GM12878 (cell line): ENCODE data around the gene CNTNAP2. TPM values are rescaled to one million over a fixed set of nuclear protein-coding genes. Genes with fewer than 3 reads are reported as not detected.

Source experiments
- ASH2L ChIP-seq: fragments of 300-600, 200-600 bp; sonication (generic); IDR thresholded peaks from 2 replicates; pipeline ENCODE4 v1.6.1; 2017; ENCODE audit warnings: low read depth, mild to moderate bottlenecking, borderline replicate concordance
- ATF7 ChIP-seq: fragments of 450-650 bp; IDR thresholded peaks from 2 replicates; pipeline ENCODE4 v1.6.1; 2016; ENCODE audit warnings: low read depth, mild to moderate bottlenecking
- CBX3 ChIP-seq: fragments of 200-600 bp; sonication (generic); IDR thresholded peaks from 2 replicates; pipeline ENCODE4 v1.6.1; 2016; ENCODE audit warnings: low read depth, borderline replicate concordance
- CREM ChIP-seq: IDR thresholded peaks from 2 replicates; pipeline ENCODE4 v1.6.1; 2014; ENCODE audit warnings: antibody characterized with exemption, low read depth
- EP300 ChIP-seq, 2 experiments: fragments of 150-350 bp in 1 of 2; IDR thresholded peaks; 2 replicates each; pipeline ENCODE4 v1.6.1; 2011 to 2012; ENCODE audit warnings: low read depth in 2 of 2, low read length in 2 of 2, borderline replicate concordance in 1 of 2, improper control_type of control experiment in 1 of 2, inconsistent platforms in 1 of 2; ENCODE audit not compliant: control insufficient read depth in 1 of 2
- ETV6 ChIP-seq, 2 experiments: fragments of 450-650 bp in 1 of 2; IDR thresholded peaks in 1 of 2; conservative IDR thresholded peaks in 1 of 2; 2 replicates each; pipeline ENCODE4 v1.6.1; 2014; ENCODE audit warnings: antibody characterized with exemption in 1 of 2, borderline replicate concordance in 1 of 2, low read depth in 1 of 2, mild to moderate bottlenecking in 1 of 2, moderate library complexity in 1 of 2
- EZH2 ChIP-seq: IDR thresholded peaks from 2 replicates; pipeline ENCODE4 v1.6.1; 2012; ENCODE audit warnings: low read depth, mild to moderate bottlenecking, control low read depth, inconsistent platforms, low read length, borderline replicate concordance; ENCODE audit not compliant: control insufficient read depth
- HCFC1 ChIP-seq: fragments of 150-350 bp; IDR thresholded peaks from 2 replicates; pipeline ENCODE4 v1.6.1; 2014; ENCODE audit warnings: low read length
- IKZF2 ChIP-seq, 2 experiments: fragments of 450-650 bp; IDR thresholded peaks; 2 replicates each; pipeline ENCODE4 v1.6.1; 2017; ENCODE audit warnings: mild to moderate bottlenecking in 2 of 2, moderate library complexity in 2 of 2
- KLF5 ChIP-seq: fragments of 450-650 bp; IDR thresholded peaks from 2 replicates; pipeline ENCODE4 v1.6.1; 2014; ENCODE audit warnings: mild to moderate bottlenecking; ENCODE audit not compliant: partially characterized antibody
- MEF2B ChIP-seq: fragments of 450-650 bp; IDR thresholded peaks from 2 replicates; pipeline ENCODE4 v1.6.1; 2018; ENCODE audit warnings: mild to moderate bottlenecking, moderate library complexity; ENCODE audit not compliant: partially characterized antibody, poor library complexity, severe bottlenecking
- MYB ChIP-seq: fragments of 150-350 bp; IDR thresholded peaks from 2 replicates; pipeline ENCODE4 v1.6.1; 2014; ENCODE audit warnings: mild to moderate bottlenecking, low read depth, low read length, borderline replicate concordance
- NFXL1 ChIP-seq: fragments of 450-650 bp; IDR thresholded peaks from 2 replicates; pipeline ENCODE4 v1.6.1; 2017; ENCODE audit warnings: antibody characterized with exemption, mild to moderate bottlenecking, borderline replicate concordance
- NRF1 ChIP-seq: conservative IDR thresholded peaks from 2 replicates; pipeline ENCODE4 v1.6.1; 2011; ENCODE audit warnings: mild to moderate bottlenecking, low read depth, low read length, improper control_type of control experiment
- RAD21 ChIP-seq: IDR thresholded peaks from 2 replicates; pipeline ENCODE4 v1.6.1; 2011; ENCODE audit warnings: mild to moderate bottlenecking, low read depth, low read length, moderate library complexity; ENCODE audit not compliant: insufficient read depth
- RELA ChIP-seq: fragments of 450-650 bp; IDR thresholded peaks from 2 replicates; pipeline ENCODE4 v1.8.0; 2014; ENCODE audit warnings: borderline replicate concordance; ENCODE audit not compliant: partially characterized antibody
- SMAD1 ChIP-seq: fragments of 450-650 bp; IDR thresholded peaks from 2 replicates; pipeline ENCODE4 v1.6.1; 2018; ENCODE audit warnings: mild to moderate bottlenecking, low read depth; ENCODE audit not compliant: partially characterized antibody
- SMAD5 ChIP-seq: IDR thresholded peaks from 2 replicates; pipeline ENCODE4 v1.6.1; 2016; ENCODE audit warnings: antibody characterized with exemption, low read depth
- SPI1 ChIP-seq: IDR thresholded peaks from 2 replicates; pipeline ENCODE4 v1.6.1; 2011; ENCODE audit warnings: low read depth, mild to moderate bottlenecking, low read length, moderate library complexity, borderline replicate concordance; ENCODE audit not compliant: insufficient read depth
- TCF3 ChIP-seq: IDR thresholded peaks from 2 replicates; pipeline ENCODE4 v1.6.1; 2012; ENCODE audit warnings: low read depth, mild to moderate bottlenecking, low read length, borderline replicate concordance; ENCODE audit not compliant: insufficient read depth
- TCF7 ChIP-seq: IDR thresholded peaks from 2 replicates; pipeline ENCODE4 v1.6.1; 2014; ENCODE audit warnings: antibody characterized with exemption, borderline replicate concordance
- YBX1 ChIP-seq: fragments of 450-650 bp; IDR thresholded peaks from 2 replicates; pipeline ENCODE4 v1.6.1; 2016; ENCODE audit warnings: antibody characterized with exemption
- ZNF217 ChIP-seq: fragments of 450-650 bp; IDR thresholded peaks from 2 replicates; pipeline ENCODE4 v1.6.1; 2017; ENCODE audit warnings: antibody characterized with exemption, mild to moderate bottlenecking
- ZSCAN29 ChIP-seq: fragments of 450-650 bp; IDR thresholded peaks from 2 replicates; pipeline ENCODE4 v1.6.1; 2017; ENCODE audit warnings: mild to moderate bottlenecking, moderate library complexity
- ZZZ3 ChIP-seq: IDR thresholded peaks from 2 replicates; pipeline ENCODE4 v1.6.1; 2011; ENCODE audit warnings: low read depth; ENCODE audit not compliant: control insufficient read depth, insufficient read length
- polyA plus RNA-seq, 11 experiments: library from polyadenylated mRNA; depleted of rRNA in 4 of 11; unstranded in 6 of 11; stranded (reverse) in 5 of 11; fragments of >200 nt; fragmentation: Nextera tagmentation in 4 of 11; fragmentation: Illumina TruSeq in 1 of 11; extraction: Ambion mirVana in 4 of 11; extraction: Trizol in 1 of 11; gene quantifications; 1 replicate in 1 of 11; 2 replicates in 10 of 11; pipeline versions ENCODE4 v1.2.1 to v1.2.3, GENCODE V29; 2011 to 2016; ENCODE audit warnings: inconsistent platforms in 2 of 11, missing spikeins in 2 of 11, low read depth in 1 of 11
- total RNA-seq, 4 experiments: library from RNA; depleted of rRNA in 3 of 4; stranded (reverse); fragments of >200 nt in 3 of 4; fragmentation: Illumina TruSeq in 1 of 4; extraction: Trizol in 1 of 4; gene quantifications; 2 replicates each; pipeline versions ENCODE4 v1.2.1 to v1.2.3, GENCODE V29; 2013 to 2021
- TF ChIP-seq, protein P1 (sequence below): IDR thresholded peaks from 2 replicates; pipeline ENCODE4 v1.6.1; 2012; ENCODE audit warnings: low read length, inconsistent platforms
- TF ChIP-seq, protein P2 (sequence below): IDR thresholded peaks from 2 replicates; pipeline ENCODE4 v1.6.1; 2011; ENCODE audit warnings: borderline replicate concordance, low read depth, mild to moderate bottlenecking, moderate library complexity, low read length; ENCODE audit not compliant: insufficient read depth, poor library complexity, severe bottlenecking
- TF ChIP-seq, protein P3 (sequence below): IDR thresholded peaks from 2 replicates; pipeline ENCODE4 v1.6.1; 2011; ENCODE audit warnings: borderline replicate concordance, low read depth, mild to moderate bottlenecking, moderate library complexity, mixed read lengths, low read length; ENCODE audit not compliant: insufficient read depth; ENCODE audit errors: extremely low read length

Gene CNTNAP2
- total and polyA plus RNA-seq, 10 of the 15 experiments (the other 5 are each of a cell fraction or from before 2014, with no cell fraction given) = 0.03 to 0.08 (median 0.03) TPM; not detected in 7

DNA sequence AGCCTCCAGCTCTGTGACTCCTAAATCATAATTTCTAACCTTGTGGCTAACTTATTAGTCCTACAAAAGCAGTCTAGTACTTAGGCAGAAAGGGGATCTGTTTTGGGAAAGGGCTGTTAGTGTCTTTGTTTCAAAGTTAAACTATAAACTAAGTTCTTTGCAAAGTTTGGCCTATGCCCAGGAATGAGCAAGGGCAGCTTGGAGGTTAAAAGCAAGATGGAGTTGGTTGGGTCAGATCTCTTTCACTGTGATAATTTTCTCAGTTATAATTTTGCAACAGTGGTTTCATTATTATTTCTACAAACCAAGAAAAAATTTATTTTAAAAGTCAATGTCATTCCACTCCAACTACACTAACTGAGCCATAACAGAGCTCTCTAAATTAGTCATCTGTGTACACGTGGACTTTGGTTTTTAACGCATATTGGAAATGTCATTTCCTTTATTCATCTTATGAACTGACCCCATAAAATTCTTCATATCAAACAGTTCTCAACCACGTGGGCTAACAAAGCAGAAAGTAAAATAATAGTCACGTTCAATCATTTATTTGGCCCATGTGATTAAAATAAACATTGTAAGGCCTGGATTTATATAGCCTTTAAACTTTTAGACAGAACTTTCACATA is 2330.7 kb downstream of the CNTNAP2 start (continued):
- no peak for TF ChIP-seq MYB
- TF ChIP-seq, protein P1, sequence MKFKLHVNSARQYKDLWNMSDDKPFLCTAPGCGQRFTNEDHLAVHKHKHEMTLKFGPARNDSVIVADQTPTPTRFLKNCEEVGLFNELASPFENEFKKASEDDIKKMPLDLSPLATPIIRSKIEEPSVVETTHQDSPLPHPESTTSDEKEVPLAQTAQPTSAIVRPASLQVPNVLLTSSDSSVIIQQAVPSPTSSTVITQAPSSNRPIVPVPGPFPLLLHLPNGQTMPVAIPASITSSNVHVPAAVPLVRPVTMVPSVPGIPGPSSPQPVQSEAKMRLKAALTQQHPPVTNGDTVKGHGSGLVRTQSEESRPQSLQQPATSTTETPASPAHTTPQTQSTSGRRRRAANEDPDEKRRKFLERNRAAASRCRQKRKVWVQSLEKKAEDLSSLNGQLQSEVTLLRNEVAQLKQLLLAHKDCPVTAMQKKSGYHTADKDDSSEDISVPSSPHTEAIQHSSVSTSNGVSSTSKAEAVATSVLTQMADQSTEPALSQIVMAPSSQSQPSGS = peak; percentile 86
- TF ChIP-seq ZZZ3 = no peak
- TF ChIP-seq ETV6 (conservative IDR thresholded peaks at IDR 0.05 in 1 of 2, IDR thresholded peaks at IDR 0.05 in 1 of 2; ENCODE audit: borderline replicate concordance in 1 of 2, low read depth in 1 of 2) = peak in 1 of 2 experiments; percentile 25; a peak in 1 of 4 replicates
- TF ChIP-seq SMAD1 = no peak
- TF ChIP-seq SMAD5 = no peak
- TF ChIP-seq, protein P2, sequence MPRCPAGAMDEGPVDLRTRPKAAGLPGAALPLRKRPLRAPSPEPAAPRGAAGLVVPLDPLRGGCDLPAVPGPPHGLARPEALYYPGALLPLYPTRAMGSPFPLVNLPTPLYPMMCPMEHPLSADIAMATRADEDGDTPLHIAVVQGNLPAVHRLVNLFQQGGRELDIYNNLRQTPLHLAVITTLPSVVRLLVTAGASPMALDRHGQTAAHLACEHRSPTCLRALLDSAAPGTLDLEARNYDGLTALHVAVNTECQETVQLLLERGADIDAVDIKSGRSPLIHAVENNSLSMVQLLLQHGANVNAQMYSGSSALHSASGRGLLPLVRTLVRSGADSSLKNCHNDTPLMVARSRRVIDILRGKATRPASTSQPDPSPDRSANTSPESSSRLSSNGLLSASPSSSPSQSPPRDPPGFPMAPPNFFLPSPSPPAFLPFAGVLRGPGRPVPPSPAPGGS = no peak
- TF ChIP-seq ATF7 = no peak
- no peak for TF ChIP-seq CBX3
- no peak for TF ChIP-seq MEF2B
- no peak for TF ChIP-seq TCF3
- no peak for TF ChIP-seq RAD21
- no peak for TF ChIP-seq IKZF2 (IDR thresholded peaks at IDR 0.05)
- peak; percentile 45 for TF ChIP-seq CREM
- TF ChIP-seq EP300 (IDR thresholded peaks at IDR 0.05; ENCODE audit: borderline replicate concordance in 1 of 2, control insufficient read depth in 1 of 2, low read depth in 2 of 2, low read length in 2 of 2) = peak; percentile 18 to 60; a peak in 1 of 4 replicates
- no peak for TF ChIP-seq KLF5
- TF ChIP-seq, protein P3, sequence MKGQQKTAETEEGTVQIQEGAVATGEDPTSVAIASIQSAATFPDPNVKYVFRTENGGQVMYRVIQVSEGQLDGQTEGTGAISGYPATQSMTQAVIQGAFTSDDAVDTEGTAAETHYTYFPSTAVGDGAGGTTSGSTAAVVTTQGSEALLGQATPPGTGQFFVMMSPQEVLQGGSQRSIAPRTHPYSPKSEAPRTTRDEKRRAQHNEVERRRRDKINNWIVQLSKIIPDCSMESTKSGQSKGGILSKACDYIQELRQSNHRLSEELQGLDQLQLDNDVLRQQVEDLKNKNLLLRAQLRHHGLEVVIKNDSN = no peak
- no peak for TF ChIP-seq ASH2L
- TF ChIP-seq NFXL1 = no peak
- TF ChIP-seq TCF7 = 0 out of 2 replicates have a peak, but pooled peaks have one; percentile 41
- TF ChIP-seq EZH2 = no peak
- TF ChIP-seq ZNF217 = no peak
- no peak for TF ChIP-seq NRF1
- no peak for TF ChIP-seq ZSCAN29
- no peak for TF ChIP-seq YBX1
- no peak for TF ChIP-seq HCFC1
- no peak for TF ChIP-seq SPI1
- no peak for TF ChIP-seq RELA
